HepG2 (cell line): ENCODE data around the gene LMNA. TPM values are rescaled to one million over a fixed set of nuclear protein-coding genes. Genes with fewer than 3 reads are reported as not detected.

Source experiments
- DDIT3 ChIP-seq: sonication (generic); formaldehyde crosslinking; IDR thresholded peaks from 2 replicates; pipeline ENCODE4 v1.4.0; 2020; ENCODE audit warnings: mild to moderate bottlenecking, missing genetic modification reagents
- IKZF4 ChIP-seq: sonication (generic); formaldehyde crosslinking; IDR thresholded peaks from 2 replicates; pipeline ENCODE4 v1.5.1; 2020; ENCODE audit warnings: borderline replicate concordance, mild to moderate bottlenecking, low read depth, missing genetic modification reagents; ENCODE audit errors: not compliant biosample characterization
- JDP2 ChIP-seq: sonication (generic); formaldehyde crosslinking; IDR thresholded peaks from 2 replicates; pipeline ENCODE4 v1.8.1; 2022; ENCODE audit warnings: missing genetic modification reagents, borderline replicate concordance
- KDM5B ChIP-seq: sonication (generic); formaldehyde crosslinking; IDR thresholded peaks from 2 replicates; pipeline ENCODE4 v1.4.0; 2020; ENCODE audit warnings: missing genetic modification reagents, mild to moderate bottlenecking, borderline replicate concordance
- LBX2 ChIP-seq: sonication (generic); formaldehyde crosslinking; IDR thresholded peaks from 2 replicates; pipeline ENCODE4 v1.5.0; 2020; ENCODE audit warnings: missing genetic modification reagents, mild to moderate bottlenecking, borderline replicate concordance
- LCORL ChIP-seq, 2 experiments: fragments of 450-650 bp in 1 of 2; sonication (generic) in 1 of 2; formaldehyde crosslinking in 1 of 2; IDR thresholded peaks; 2 replicates each; pipeline versions ENCODE4 v1.5.0 to v1.6.1; 2017 to 2020; ENCODE audit warnings: antibody characterized with exemption in 1 of 2, missing genetic modification reagents in 1 of 2
- MTA3 ChIP-seq: sonication (generic); formaldehyde crosslinking; IDR thresholded peaks from 2 replicates; pipeline ENCODE4 v1.4.0; 2020; ENCODE audit warnings: missing genetic modification reagents
- NFKBIZ ChIP-seq: IDR thresholded peaks from 2 replicates; pipeline ENCODE4 v1.6.1; 2018; ENCODE audit warnings: missing genetic modification reagents, missing compliant biosample characterization
- NONO ChIP-seq, 2 experiments: fragments of 450-650 bp in 1 of 2; sonication (generic) in 1 of 2; formaldehyde crosslinking in 1 of 2; IDR thresholded peaks in 1 of 2; conservative IDR thresholded peaks in 1 of 2; 2 replicates each; pipeline versions ENCODE4 v1.6.1 to v1.8.0; 2017 to 2022; ENCODE audit warnings: mild to moderate bottlenecking in 1 of 2, missing genetic modification reagents in 1 of 2, moderate library complexity in 1 of 2
- NR0B2 ChIP-seq: sonication (generic); formaldehyde crosslinking; IDR thresholded peaks from 2 replicates; pipeline ENCODE4 v1.4.0; 2020; ENCODE audit warnings: mild to moderate bottlenecking, missing genetic modification reagents
- PRDM4 ChIP-seq: sonication (generic); formaldehyde crosslinking; IDR thresholded peaks from 2 replicates; pipeline ENCODE4 v1.9.0; 2021; ENCODE audit warnings: missing genetic modification reagents, borderline replicate concordance
- SOX6 ChIP-seq, 2 experiments: fragments of 450-650 bp in 1 of 2; sonication (generic) in 1 of 2; formaldehyde crosslinking in 1 of 2; IDR thresholded peaks; 2 replicates each; pipeline versions ENCODE4 v1.4.0 to v1.6.1; 2017 to 2020; ENCODE audit warnings: antibody characterized with exemption in 1 of 2, mild to moderate bottlenecking in 1 of 2, missing genetic modification reagents in 1 of 2
- SSRP1 ChIP-seq: IDR thresholded peaks from 2 replicates; pipeline ENCODE4 v1.6.1; 2016; ENCODE audit warnings: control low read depth
- TOPORS ChIP-seq: sonication (generic); formaldehyde crosslinking; IDR thresholded peaks from 2 replicates; pipeline ENCODE4 v1.8.0; 2023; ENCODE audit warnings: mild to moderate bottlenecking, missing genetic modification reagents
- ZKSCAN5 ChIP-seq: sonication (generic); formaldehyde crosslinking; IDR thresholded peaks from 2 replicates; pipeline ENCODE4 v1.5.1; 2020; ENCODE audit warnings: mild to moderate bottlenecking, missing genetic modification reagents
- ZNF34 ChIP-seq: sonication (generic); formaldehyde crosslinking; IDR thresholded peaks from 2 replicates; pipeline ENCODE4 v1.4.0; 2020; ENCODE audit warnings: mild to moderate bottlenecking, missing genetic modification reagents, borderline replicate concordance
- ZNF747 ChIP-seq: sonication (generic); formaldehyde crosslinking; IDR thresholded peaks from 2 replicates; pipeline ENCODE4 v1.8.1; 2023; ENCODE audit warnings: missing genetic modification reagents, mild to moderate bottlenecking, borderline replicate concordance
- ZNF780A ChIP-seq: sonication (generic); formaldehyde crosslinking; IDR thresholded peaks from 2 replicates; pipeline ENCODE4 v1.8.0; 2022; ENCODE audit warnings: mild to moderate bottlenecking, missing genetic modification reagents, moderate library complexity
- ZNF790 ChIP-seq: sonication (generic); formaldehyde crosslinking; IDR thresholded peaks from 2 replicates; pipeline ENCODE4 v1.8.0; 2022; ENCODE audit warnings: missing genetic modification reagents, mild to moderate bottlenecking, borderline replicate concordance
- ZSCAN20 ChIP-seq: sonication (generic); formaldehyde crosslinking; IDR thresholded peaks from 2 replicates; pipeline ENCODE4 v1.4.0; 2020; ENCODE audit warnings: missing genetic modification reagents, mild to moderate bottlenecking, borderline replicate concordance
- polyA plus RNA-seq, 8 experiments: library from polyadenylated mRNA; depleted of rRNA in 3 of 8; stranded (reverse) in 7 of 8; unstranded in 1 of 8; fragments of >200 nt; fragmentation: Illumina TruSeq in 4 of 8; extraction: Trizol in 4 of 8; gene quantifications; 2 replicates each; pipeline versions ENCODE4 v1.2.1 to v1.2.3, GENCODE V29; 2011 to 2016; ENCODE audit warnings: low read depth in 4 of 8, missing spikeins in 1 of 8, mixed read lengths in 1 of 8; ENCODE audit not compliant: insufficient read depth in 1 of 8
- total RNA-seq, 5 experiments: library from RNA; depleted of rRNA; stranded (reverse); fragments of >200 nt; fragmentation: Illumina TruSeq; extraction: Trizol; gene quantifications; 2 replicates each; pipeline ENCODE4 v1.2.3, GENCODE V29; 2016; ENCODE audit warnings: low read depth in 1 of 5
- TF ChIP-seq, protein P1 (sequence below): sonication (generic); formaldehyde crosslinking; IDR thresholded peaks from 2 replicates; pipeline ENCODE4 v1.4.0; 2020; ENCODE audit warnings: missing genetic modification reagents

The LMNA gene
- total and polyA plus RNA-seq, 2 of the 13 experiments (the other 11 are each of a cell fraction or from before 2014, with no cell fraction given) = 107 to 225 TPM

DNA sequence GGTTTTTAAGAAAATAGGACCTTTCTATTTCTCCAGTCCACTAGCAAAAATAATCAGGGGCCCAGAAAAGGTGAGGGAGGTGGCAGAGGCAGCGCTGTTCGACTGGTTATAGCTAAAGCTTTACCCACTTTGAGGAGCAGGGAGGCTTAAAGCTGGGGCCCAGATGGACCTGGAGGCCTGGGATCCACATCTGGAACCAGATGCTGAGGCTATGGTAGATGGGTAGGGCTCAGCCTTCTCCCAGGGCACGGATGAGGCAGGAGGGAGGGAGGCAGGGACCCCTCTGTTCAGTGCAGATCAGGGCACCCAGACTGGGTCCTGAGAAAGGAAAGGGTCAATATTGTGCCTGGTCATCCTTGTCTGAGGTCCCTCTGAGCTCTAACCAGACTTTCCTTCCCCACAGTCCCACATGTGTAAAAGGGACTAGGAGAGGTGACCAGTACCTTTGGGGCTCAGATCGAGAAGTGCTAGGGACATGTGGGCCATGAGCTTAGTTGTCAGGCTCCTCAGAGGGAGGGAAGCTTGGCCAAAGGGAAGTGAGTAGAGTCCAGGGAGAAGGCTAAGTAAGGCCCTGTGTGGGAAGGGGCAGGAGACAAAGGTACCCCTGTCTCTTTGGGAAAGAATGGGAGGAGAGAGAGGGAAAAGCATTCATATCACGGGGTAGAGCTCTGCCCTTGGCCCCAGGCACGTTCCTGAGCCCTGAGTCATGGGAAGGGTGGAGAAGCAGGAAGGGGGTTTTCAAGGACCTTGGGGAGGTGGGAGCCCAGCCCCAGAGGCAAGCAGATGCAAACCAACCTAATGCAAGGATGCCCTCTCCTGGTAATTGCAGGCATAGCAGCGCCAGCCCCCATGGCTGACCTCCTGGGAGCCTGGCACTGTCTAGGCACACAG, 15.4 kb downstream of the LMNA start (continued):
- TF ChIP-seq KDM5B (CRISPR knock-in tag) (peak; percentile 62; the same call in 1 of the 2 replicates), ZNF34 (CRISPR knock-in tag) (0 out of 2 replicates have a peak, but pooled peaks have one; percentile 62), LCORL (IDR thresholded peaks at IDR 0.05) (peak; percentile 70; the same call in 1 of the 2 replicates), LCORL (CRISPR knock-in tag; IDR thresholded peaks at IDR 0.05) (peak; percentile 98), JDP2 (CRISPR knock-in tag) (no peak), MTA3 (no peak), NFKBIZ (0 out of 2 replicates have a peak, but pooled peaks have one; percentile 82), PRDM4 (CRISPR knock-in tag) (no peak), SOX6 (IDR thresholded peaks at IDR 0.05) (no peak), SOX6 (CRISPR knock-in tag; IDR thresholded peaks at IDR 0.05) (peak; percentile 97), NR0B2 (peak; percentile 12; the same call in 1 of the 2 replicates), NONO (IDR thresholded peaks at IDR 0.05) (no peak), NONO (CRISPR knock-in tag; conservative IDR thresholded peaks at IDR 0.05) (peak; percentile 83), SSRP1 (CRISPR knock-in tag) (no peak), DDIT3 (no peak), ZKSCAN5 (CRISPR knock-in tag) (no peak), LBX2 (peak; percentile 80; the same call in 1 of the 2 replicates), ZNF780A (CRISPR knock-in tag) (no peak), ZSCAN20 (no peak), ZNF790 (CRISPR knock-in tag) (no peak), IKZF4 (CRISPR knock-in tag) (no peak), TOPORS (CRISPR knock-in tag) (no peak), ZNF747 (CRISPR knock-in tag) (peak; percentile 92)
- TF ChIP-seq, protein P1, sequence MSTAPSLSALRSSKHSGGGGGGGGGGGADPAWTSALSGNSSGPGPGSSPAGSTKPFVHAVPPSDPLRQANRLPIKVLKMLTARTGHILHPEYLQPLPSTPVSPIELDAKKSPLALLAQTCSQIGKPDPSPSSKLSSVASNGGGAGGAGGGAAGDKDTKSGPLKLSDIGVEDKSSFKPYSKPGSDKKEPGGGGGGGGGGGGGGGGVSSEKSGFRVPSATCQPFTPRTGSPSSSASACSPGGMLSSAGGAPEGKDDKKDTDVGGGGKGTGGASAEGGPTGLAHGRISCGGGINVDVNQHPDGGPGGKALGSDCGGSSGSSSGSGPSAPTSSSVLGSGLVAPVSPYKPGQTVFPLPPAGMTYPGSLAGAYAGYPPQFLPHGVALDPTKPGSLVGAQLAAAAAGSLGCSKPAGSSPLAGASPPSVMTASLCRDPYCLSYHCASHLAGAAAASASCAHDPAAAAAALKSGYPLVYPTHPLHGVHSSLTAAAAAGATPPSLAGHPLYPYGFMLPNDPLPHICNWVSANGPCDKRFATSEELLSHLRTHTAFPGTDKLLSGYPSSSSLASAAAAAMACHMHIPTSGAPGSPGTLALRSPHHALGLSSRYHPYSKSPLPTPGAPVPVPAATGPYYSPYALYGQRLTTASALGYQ (CRISPR knock-in tag) = no peak; the same call in 1 of the 2 replicates
